GM19467 (cell line): Measurements from ENCODE around the gene OSBPL3.
"Not testable (repeated sequence)": the region's sequence is repeated elsewhere in the genome, so short reads cannot be mapped to it uniquely, and the experiment has no call there.

Experiments used
- ATAC-seq: cut with Tn5 transposase; IDR thresholded peaks from one replicate; pipeline ENCODE4 v1.9.1; 2021; ENCODE audit warnings: mild to moderate bottlenecking, moderate library complexity; ENCODE audit not compliant: unreplicated experiment

OSBPL3 gene

GRCh38 chr7:24812305-24812945 lies 167.6 kb downstream of the OSBPL3 start:
- no peak for ATAC-seq

- no peak for ATAC-seq
These were observed 171.5 kb downstream of the OSBPL3 start for GRCh38 chr7:24808518-24808917.

- ATAC-seq, result no peak
These were observed 177.7 kb downstream of the OSBPL3 start for GRCh38 chr7:24802300-24802699.

- ATAC-seq, result no peak
These were observed 178.1 kb downstream of the OSBPL3 start for GRCh38 chr7:24801883-24802282.

- ATAC-seq, result no peak
These were observed 179.3 kb downstream of the OSBPL3 start for GRCh38 chr7:24800667-24801066.

GRCh38 chr7:24800073-24800472 lies 179.9 kb downstream of the OSBPL3 start:
- ATAC-seq, result no peak

- ATAC-seq, result no peak
These were observed 180.5 kb downstream of the OSBPL3 start for GRCh38 chr7:24799506-24799905.

GRCh38 chr7:24798261-24798660 lies 181.7 kb downstream of the OSBPL3 start:
- ATAC-seq, result no peak

- ATAC-seq, result no peak
These were observed 182.7 kb downstream of the OSBPL3 start for GRCh38 chr7:24797270-24797669.

DNA sequence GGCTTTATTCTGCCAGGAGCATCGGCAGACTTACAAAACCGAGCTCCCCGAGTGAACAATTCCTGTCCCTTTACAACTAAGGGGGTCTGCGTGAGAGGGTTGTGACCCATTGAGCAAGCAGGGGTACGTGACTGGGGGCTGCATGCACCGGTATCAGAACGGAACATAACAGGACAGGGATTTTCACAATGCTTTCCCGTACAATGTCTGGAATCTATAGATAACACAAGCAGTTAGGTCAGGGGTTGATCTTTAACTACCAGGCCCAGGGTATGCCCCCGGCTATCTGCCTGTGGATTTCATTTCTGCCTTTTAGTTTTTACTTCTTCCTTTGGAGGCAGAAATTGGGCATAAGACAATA lies 184.6 kb downstream of the OSBPL3 start:
- ATAC-seq, result no peak

GRCh38 chr7:24794751-24795406 lies 185.1 kb downstream of the OSBPL3 start:
- ATAC-seq, result not testable (repeated sequence)

GRCh38 chr7:24793982-24794648 lies 185.9 kb downstream of the OSBPL3 start:
- ATAC-seq, result no peak

DNA sequence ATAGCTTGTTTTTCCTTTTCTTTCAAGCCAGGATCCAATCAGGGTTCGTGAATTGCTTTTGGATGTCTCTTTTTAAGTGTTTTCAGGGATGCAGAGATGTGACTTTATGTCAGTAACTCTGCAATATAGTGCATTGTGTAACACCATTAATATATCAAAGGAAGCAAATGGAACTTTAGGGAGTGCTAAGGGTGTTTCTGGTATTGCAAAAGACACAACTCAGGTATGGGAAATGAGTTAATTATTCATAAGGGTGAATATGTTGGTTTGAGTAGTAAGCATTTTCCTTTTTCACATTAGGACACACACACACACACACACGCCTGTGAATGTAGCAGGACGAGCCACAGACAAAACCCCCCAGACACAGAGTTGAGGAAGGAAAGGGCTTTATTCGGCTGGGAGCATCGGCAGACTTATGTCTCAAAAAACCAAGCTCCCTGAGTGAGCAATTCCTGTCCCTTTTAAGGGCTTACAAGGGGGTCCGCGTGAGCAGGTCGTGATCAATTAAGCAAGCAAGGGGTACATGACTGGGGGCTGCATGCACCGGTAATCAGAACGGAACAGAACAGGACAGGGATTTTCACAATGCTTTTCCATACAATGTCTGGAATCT lies 190.9 kb downstream of the OSBPL3 start:
- ATAC-seq, result no peak

GRCh38 chr7:24788075-24788474 lies 191.9 kb downstream of the OSBPL3 start:
- no peak for ATAC-seq

GRCh38 chr7:24786941-24787340 lies 193.0 kb downstream of the OSBPL3 start:
- ATAC-seq, result no peak

DNA sequence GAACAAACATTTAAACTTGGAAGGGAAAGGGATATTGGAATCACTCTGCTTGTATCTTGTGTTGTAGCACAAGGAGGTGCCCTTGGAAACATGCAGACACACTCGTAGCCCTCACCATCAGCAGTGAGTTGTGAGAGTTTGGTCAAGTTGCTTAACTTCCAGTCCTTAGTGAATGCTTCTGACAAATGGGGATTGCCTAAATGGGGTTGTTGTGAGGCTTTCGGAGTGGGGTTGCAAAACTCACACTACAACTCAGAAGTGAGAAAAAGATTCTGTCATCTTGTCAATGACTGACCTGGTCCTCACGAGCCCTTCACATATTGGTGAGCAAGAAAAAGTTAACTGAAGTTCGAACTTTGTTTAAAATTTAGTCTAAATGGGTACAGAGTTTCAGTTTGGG lies 193.7 kb downstream of the OSBPL3 start:
- no peak for ATAC-seq

DNA sequence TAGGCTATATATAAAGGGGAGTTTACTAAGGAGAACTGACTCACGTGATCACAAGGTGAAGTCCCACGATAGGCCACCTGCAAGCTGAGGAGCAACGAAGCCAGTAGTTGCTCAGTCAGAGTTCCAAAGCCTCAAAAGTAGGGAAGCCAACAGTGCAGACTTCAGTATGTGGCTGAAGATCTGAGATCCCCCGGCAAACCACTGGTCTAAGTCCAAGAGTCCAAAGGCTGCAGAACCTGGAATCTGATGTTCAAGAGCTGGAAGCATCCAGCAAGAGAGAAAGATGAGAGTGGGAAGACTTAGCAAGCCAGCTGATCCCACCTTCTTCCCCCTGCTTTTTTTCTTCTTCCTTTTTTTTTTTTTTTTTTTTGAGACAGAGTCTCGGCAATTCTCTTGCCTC lies 195.7 kb downstream of the OSBPL3 start:
- ATAC-seq, result no peak

DNA sequence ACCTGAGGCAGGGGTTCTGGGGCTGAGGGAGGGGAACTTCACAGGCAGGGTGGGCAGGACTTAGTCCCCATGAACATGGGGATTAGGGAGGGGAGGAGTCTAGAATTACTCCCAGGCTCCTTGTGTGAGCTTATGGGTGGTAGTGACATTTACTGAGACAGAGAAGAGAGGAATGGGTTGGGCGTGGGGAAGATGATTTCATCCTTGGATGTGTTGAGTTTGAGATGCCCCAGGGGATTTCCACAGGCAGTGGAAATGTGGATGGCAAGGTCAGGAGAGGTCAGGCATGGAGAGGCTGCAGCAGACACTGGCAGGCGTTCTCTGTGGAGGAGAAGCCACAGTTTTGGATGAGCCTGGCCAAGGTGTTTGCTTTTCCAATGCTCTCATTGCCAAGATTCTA lies 196.3 kb downstream of the OSBPL3 start:
- ATAC-seq, result no peak

GRCh38 chr7:24781106-24781505 lies 198.9 kb downstream of the OSBPL3 start:
- ATAC-seq, result no peak

DNA sequence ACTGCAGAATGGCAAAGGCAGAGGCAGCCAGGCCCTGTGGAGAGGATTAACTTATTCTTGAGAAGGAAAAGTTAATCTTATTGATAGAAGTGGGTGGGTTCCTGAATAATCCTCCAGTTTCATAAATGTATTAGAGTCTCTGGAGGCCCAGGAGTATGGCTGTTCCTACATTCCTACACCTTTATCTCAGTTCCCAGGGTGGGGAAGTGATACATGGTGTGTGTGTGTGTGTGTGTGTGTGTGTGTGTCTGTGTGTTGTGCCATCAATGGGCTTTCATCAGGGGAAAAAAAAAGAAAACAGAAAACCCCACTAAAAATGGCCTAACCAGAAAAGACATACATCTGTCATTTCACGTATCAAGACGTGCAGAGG lies 200.7 kb downstream of the OSBPL3 start:
- no peak for ATAC-seq

DNA sequence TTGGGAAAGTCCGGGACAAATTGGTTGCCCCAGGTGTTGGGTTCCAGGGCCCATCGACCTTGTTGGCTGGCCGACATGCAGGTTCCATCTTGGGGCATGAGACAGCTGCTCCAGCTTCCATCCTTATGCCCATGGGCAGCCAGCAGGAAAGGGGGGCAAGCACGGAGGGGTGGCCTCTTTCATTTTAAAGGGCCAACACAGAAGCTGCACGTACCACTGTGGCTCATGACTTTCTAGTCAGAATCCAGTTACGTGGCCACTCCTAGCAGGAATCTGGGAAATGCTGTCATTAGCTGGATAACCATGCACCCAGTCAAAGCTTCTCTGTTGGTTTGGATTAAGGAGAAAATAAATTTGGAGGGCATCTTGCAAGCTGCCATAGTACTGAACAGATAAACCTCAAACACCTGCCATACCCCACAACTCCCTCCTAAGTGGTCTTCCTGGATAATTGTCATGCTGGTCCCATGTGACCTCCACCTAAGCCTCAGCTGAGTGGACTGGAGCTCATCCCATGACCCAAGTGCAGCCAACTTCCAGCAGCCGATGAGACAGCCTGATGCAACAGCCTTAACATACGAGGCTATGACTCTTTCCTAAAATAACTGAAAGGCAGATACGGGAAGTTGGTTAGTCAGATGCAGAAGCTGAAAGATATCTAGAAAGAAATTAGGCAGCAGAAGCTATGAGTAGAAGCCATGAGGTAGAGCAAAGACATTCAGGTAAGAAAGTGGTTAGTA lies 201.3 kb downstream of the OSBPL3 start:
- no peak for ATAC-seq
